B cell (primary cell): Measurements from ENCODE around the gene CLCN3.

Experiments used
- CTCF ChIP-seq: fragments of 200-600 bp; IDR thresholded peaks from one replicate; pipeline ENCODE4 v1.8.0; 2022; ENCODE audit warnings: antibody characterized with exemption, mild to moderate bottlenecking
- EZH2 ChIP-seq: IDR thresholded peaks from 2 replicates; pipeline ENCODE4 v1.6.1; 2012; ENCODE audit warnings: borderline replicate concordance, low read depth, mild to moderate bottlenecking, moderate library complexity, low read length; ENCODE audit not compliant: insufficient read depth, poor library complexity, severe bottlenecking

GRCh38 chr4:169618286-169618685, 2.1 kb upstream of the CLCN3 start:
- TF ChIP-seq EZH2 (no peak), CTCF (no peak)
